NK-92 (cell line): ENCODE measurements around the gene KHNYN.
"Not testable (repeated sequence)": the region's sequence is repeated elsewhere in the genome, so short reads cannot be mapped to it uniquely, and the experiment has no call there.

ENCODE experiments used
- DNase-seq: peaks from one replicate; lab custom pipeline; 2025; ENCODE audit not compliant: unreplicated experiment; lab: John Stamatoyannopoulos, UW

Gene KHNYN

GRCh38 chr14:24465805-24466204, 36.1 kb downstream of the KHNYN start:
- DNase-seq, result no peak

DNA sequence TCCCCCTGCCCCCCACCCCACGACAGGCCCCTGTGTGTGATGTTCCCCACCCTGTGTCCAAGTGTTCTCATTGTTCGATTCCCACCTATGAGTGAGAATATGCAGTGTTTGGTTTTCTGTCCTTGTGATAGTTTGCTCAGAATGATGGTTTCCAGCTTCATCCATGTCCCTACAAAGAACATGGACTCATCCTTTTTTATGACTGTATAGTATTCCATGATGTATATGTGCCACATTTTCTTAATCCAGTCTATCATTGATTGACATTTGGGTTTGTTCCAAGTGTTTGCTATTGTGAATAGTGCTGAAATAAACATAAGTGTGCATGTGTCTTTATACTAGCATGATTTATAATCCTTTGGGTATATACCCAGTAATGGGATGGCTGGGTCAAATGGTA, 40.7 kb downstream of the KHNYN start:
- not testable (repeated sequence) for DNase-seq

DNA sequence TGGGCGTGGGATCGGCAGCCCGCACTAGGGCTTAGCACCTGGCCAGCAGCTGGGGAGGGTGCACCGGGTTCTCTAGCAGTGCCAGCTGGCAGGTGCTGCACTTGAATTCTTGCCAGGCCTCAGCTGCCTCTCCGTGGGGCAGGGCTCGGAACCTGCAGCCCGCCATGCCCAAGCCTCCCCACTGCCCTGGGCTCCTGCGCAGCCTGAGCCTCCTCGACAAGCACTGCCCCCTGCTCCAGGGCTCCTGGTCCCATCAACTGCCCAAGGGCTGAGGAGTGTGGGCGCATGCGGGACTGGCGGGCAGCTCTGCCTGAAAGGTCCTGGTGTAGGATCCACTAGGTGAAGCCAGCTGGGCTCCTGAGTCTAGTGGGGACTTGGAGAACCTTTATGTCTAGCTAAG, 43.5 kb downstream of the KHNYN start:
- DNase-seq, result no peak

- DNase-seq, result no peak
These were observed 45.5 kb downstream of the KHNYN start for GRCh38 chr14:24475261-24475660.

- not testable (repeated sequence) for DNase-seq
These were observed 50.2 kb downstream of the KHNYN start for GRCh38 chr14:24479999-24480398.

- DNase-seq, result no peak
These were observed 52.0 kb downstream of the KHNYN start for GRCh38 chr14:24481622-24482324.

DNA sequence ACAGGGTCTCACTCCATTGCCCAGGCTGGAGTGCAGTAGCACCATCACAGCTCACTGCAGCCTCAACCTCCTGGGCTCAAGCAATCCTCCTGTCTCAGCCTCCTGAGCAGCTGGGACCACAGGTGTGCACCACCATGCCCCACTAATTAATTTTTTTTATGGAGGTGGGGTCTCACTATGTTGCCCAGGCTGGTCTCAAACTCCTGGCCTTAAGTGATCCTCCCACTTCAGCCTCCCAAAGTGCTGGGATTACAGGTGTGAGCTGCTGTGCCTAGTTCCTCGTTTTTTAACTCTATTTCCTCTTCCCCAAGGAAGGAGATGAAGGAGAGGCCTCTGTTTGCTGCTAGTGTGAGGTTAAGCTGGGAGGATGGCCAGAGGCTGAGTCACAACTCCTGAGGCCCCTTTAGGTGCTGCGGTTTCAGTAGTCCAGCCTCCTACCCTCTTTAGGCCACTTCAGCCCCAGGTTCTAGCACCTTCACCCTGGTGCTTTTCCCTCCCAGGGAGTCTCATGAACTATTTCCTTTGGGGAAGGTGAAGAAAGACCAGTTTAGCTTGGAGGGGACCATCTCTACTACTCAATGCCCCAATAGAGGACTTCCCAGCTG, 53.0 kb downstream of the KHNYN start:
- not testable (repeated sequence) for DNase-seq

DNA sequence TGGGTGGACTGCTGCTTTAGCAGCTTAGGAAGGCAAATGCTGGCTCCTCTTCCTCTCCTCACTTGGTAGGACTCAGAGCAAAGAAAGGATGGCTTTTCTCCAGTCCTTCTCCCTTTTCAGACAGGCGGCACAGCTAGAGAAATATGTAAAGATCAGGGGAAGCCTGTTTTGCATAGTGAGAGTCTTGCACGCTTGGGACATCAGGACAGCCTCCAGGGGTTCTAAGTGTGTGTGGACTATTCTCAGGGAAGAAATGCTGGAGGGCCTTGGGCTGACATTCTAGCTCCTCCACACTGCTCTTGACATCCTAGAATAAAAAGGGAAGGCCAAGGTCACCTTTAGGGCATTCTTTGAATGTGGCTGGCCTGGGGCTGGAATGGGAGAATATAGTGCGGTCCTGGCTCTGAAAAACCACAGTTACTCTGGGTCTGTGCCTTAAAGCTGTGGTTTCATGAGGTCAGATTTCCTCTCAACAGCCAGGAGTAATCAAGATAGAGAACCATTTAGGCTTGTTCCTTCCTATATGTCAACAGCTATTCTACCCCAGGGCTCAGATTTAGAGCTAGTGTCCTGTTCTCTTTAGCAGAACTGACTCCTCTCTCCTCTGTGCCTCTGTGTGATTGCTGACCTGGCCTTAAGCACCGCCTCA, 54.0 kb downstream of the KHNYN start:
- no peak for DNase-seq
